ENCODE results near the gene PTGES. TPM values are rescaled to one million over a fixed set of nuclear protein-coding genes. Genes with fewer than 3 reads are reported as not detected.

Gene PTGES
- total RNA-seq, 1 donor from 2014 or later = 2.1 TPM

GRCh38 chr9:129759804-129760502 is 7.1 kb upstream of the PTGES start:
- DNase-seq (no peak), ATAC-seq (no peak)

DNA sequence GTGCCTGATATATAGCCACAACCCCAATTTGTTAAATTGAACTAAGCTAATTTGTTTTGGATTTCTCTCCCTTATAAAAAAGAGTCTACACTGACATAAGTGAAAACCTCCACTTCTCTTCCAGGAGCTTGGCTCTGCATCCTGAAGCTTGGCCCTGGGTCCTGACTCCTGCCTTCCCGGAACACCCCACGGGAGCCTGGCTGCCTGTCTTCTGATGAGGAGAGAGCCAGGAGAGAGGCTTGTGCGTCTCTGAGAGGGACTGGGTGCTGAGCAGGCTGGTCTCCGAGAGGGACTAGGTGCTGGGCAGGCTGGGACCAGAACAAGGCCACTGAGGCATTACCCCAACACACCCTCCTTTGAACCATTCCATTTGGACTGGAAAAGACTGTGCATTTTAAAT is 6.5 kb upstream of the PTGES start:
- no peaks in the 10 kb centered on the region for H3K9me3 ChIP-seq
- intact Hi-C loops (cut with DNase I) = no loop called here
- no peak overlapping the region for H3K27ac ChIP-seq
- TF ChIP-seq, protein P1, sequence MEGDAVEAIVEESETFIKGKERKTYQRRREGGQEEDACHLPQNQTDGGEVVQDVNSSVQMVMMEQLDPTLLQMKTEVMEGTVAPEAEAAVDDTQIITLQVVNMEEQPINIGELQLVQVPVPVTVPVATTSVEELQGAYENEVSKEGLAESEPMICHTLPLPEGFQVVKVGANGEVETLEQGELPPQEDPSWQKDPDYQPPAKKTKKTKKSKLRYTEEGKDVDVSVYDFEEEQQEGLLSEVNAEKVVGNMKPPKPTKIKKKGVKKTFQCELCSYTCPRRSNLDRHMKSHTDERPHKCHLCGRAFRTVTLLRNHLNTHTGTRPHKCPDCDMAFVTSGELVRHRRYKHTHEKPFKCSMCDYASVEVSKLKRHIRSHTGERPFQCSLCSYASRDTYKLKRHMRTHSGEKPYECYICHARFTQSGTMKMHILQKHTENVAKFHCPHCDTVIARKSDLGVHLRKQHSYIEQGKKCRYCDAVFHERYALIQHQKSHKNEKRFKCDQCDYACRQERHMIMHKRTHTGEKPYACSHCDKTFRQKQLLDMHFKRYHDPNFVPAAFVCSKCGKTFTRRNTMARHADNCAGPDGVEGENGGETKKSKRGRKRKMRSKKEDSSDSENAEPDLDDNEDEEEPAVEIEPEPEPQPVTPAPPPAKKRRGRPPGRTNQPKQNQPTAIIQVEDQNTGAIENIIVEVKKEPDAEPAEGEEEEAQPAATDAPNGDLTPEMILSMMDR (IDR thresholded peaks at IDR 0.05) = no peak
- H3K36me3 ChIP-seq = no peaks in the 10 kb centered on the region
- H3K4me3 ChIP-seq = no peak overlapping the region
- H3K27me3 ChIP-seq = no peaks in the 10 kb centered on the region
- peaks cover 21% of the 10 kb centered on the region for H3K4me1 ChIP-seq
- ATAC-seq = no peak
- DNase-seq = no peak

More at GRCh38 chr9:129759804-129760502, 7.1 kb upstream of the PTGES start:
- TF ChIP-seq, protein P1 (IDR thresholded peaks at IDR 0.05) = no peak
- H3K36me3 ChIP-seq = no peaks in the 10 kb centered on the region
- no peak overlapping the region for H3K27ac ChIP-seq
- H3K4me1 ChIP-seq = peaks cover 21% of the 10 kb centered on the region
- intact Hi-C loops (cut with DNase I) = no loop called here
- H3K4me3 ChIP-seq = no peak overlapping the region
- H3K27me3 ChIP-seq = no peaks in the 10 kb centered on the region
- H3K9me3 ChIP-seq = no peaks in the 10 kb centered on the region

DNA sequence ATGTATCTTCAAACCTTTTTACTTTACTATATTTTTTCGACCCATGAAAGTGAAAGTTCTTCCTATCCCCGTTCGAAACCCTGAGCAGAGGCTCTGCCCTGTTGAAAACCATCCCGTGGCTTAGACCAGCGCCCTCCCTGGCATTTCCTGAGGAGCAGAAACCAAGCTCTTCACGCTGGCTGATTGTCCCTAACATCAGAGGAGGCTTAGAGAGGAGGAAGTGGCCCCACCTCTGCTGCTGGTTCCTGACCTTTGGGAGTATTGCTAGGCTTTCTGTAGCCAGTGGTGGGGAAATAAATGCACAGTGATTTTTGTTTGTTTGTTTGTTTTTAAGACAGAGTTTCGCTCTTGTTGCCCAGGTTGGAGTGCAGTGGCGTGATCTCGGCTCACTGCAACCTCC is 4.2 kb upstream of the PTGES start:
- TF ChIP-seq, protein P1 (IDR thresholded peaks at IDR 0.05) = no peak
- peak; percentile 65 for ATAC-seq
- H3K4me3 ChIP-seq = no peak overlapping the region
- DNase-seq = no peak
- peaks cover 22% of the 10 kb centered on the region for H3K4me1 ChIP-seq
- no peaks in the 10 kb centered on the region for H3K9me3 ChIP-seq
- intact Hi-C loops (cut with DNase I) = no loop called here
- H3K36me3 ChIP-seq = no peaks in the 10 kb centered on the region
- no peak overlapping the region for H3K27ac ChIP-seq
- H3K27me3 ChIP-seq = no peaks in the 10 kb centered on the region

GRCh38 chr9:129756191-129756590 is 3.3 kb upstream of the PTGES start:
- ATAC-seq (no peak), DNase-seq (no peak)
- intact Hi-C loops (cut with DNase I) = no loop called here
- H3K4me3 ChIP-seq = no peak overlapping the region
- no peak overlapping the region for H3K27ac ChIP-seq
- H3K4me1 ChIP-seq = peaks cover 20% of the 10 kb centered on the region
- TF ChIP-seq, protein P1 (IDR thresholded peaks at IDR 0.05) = no peak
- H3K9me3 ChIP-seq = no peaks in the 10 kb centered on the region
- H3K36me3 ChIP-seq = no peaks in the 10 kb centered on the region
- H3K27me3 ChIP-seq = no peaks in the 10 kb centered on the region

GRCh38 chr9:129755151-129755550 is 2.3 kb upstream of the PTGES start:
- no peak for ATAC-seq
- H3K4me3 ChIP-seq = no peak overlapping the region
- intact Hi-C loops (cut with DNase I) = no loop called here

More at GRCh38 chr9:129755151-129755550, 2.3 kb upstream of the PTGES start:
- peaks cover 20% of the 10 kb centered on the region for H3K4me1 ChIP-seq
- TF ChIP-seq, protein P1 (IDR thresholded peaks at IDR 0.05) = no peak
- DNase-seq = no peak
- no peaks in the 10 kb centered on the region for H3K36me3 ChIP-seq
- H3K27me3 ChIP-seq = no peaks in the 10 kb centered on the region
- no peaks in the 10 kb centered on the region for H3K9me3 ChIP-seq
- no peak overlapping the region for H3K27ac ChIP-seq
